Testis (tissue), 2 donors: ENCODE results near the gene MBLAC1.

Experiments
- CTCF ChIP-seq, 3 experiments: fragments of 450-650 bp in 2 of 3; fragments of 200-600 bp in 1 of 3; sonication (generic) in 1 of 3; IDR thresholded peaks; one replicate each; pipeline ENCODE4 v1.5.1; 2016 to 2019; ENCODE audit warnings: antibody characterized with exemption in 3 of 3, mild to moderate bottlenecking in 2 of 3, moderate library complexity in 1 of 3
- POLR2A ChIP-seq: fragments of 450-650 bp; IDR thresholded peaks from one replicate; pipeline ENCODE4 v1.6.1; 2017; ENCODE audit warnings: antibody characterized with exemption, mild to moderate bottlenecking, moderate library complexity

DNA sequence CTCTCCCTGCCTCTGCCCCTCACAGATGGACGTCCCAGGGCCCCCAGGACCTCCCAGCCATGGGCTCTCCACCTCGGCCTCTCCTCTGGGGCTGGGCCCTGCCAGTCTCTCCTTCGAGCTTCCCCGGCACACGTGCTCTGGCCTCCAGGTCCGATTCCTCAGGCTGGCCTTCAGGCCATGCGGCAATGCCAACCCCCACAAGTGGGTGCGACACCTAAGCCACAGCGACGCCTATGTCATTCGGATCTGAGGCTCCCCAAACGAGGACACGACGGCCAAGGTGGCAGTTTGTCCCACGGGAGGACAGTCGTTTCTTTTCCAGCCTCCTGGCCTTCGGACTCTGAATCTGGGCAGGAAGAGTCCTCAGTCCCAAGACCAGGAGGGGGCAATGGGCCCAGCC, 20.1 kb upstream of the MBLAC1 start:
- no peak for TF ChIP-seq CTCF (IDR thresholded peaks at IDR 0.05)
- no peak for TF ChIP-seq POLR2A
